ENCODE data around the gene OSBPL6.

DNA sequence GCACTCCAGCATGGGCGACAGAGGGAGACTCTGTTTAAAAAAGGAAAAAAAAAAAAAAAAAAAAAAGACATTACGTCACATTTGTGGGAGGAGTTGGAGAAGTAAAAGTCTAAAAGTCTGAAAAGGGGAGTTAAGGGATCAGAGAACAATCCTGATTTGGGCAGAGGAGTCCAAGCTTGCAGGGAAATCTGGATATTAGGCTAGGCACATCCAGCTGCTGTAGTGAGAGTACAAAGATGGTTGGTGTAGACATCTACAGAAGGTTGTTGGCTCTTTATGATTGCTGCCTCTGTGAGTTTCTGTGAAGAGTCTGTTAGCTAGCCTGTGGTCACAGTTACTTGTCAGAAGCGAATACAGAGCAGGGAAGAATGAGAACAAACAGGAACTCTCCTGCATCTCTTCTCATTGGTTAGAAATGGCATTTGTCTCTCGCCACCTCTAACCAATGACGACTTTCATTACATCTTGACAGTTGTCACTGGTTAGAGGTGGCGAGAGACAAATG, 3.3 kb upstream of the OSBPL6 start:
- TF ChIP-seq CTCF (IDR thresholded peaks at IDR 0.05; ENCODE audit: low read length): no peak
- TF ChIP-seq EZH2phosphoT487 (IDR thresholded peaks at IDR 0.05; ENCODE audit: low read length): no peak
